GM18951 (cell line): ENCODE results near the gene ABHD17C.
"Not testable (repeated sequence)": the region's sequence is repeated elsewhere in the genome, so short reads cannot be mapped to it uniquely, and the experiment has no call there.

Experiments
- POLR2A ChIP-seq: IDR thresholded peaks from 4 replicates; pipeline ENCODE4 v1.6.1; 2011; ENCODE audit warnings: mild to moderate bottlenecking; ENCODE audit not compliant: insufficient read length, insufficient read depth; ENCODE audit errors: extremely low read depth
- in situ Hi-C: fragments of 300-500 bp; cut with MboI; formaldehyde crosslinking; loops from one replicate; pipeline ENCODE4 v1.12.0; 2022; ENCODE audit warnings: low sequenced_read_pairs, mixed read lengths, inconsistent platforms; ENCODE audit not compliant: unreplicated experiment

ABHD17C gene

GRCh38 chr15:80745888-80746287 is 50.8 kb downstream of the ABHD17C start:
- in situ Hi-C loops = no loop called here
- no peak for TF ChIP-seq POLR2A

GRCh38 chr15:80747317-80748053 is 52.4 kb downstream of the ABHD17C start:
- in situ Hi-C loops = no loop called here
- no peak for TF ChIP-seq POLR2A

GRCh38 chr15:80749589-80749988 is 54.5 kb downstream of the ABHD17C start:
- no peak for TF ChIP-seq POLR2A
- in situ Hi-C loops = no loop called here

- in situ Hi-C loops = no loop called here
- TF ChIP-seq POLR2A = no peak
These were observed 55.5 kb downstream of the ABHD17C start for GRCh38 chr15:80750575-80750974.

- no peak for TF ChIP-seq POLR2A
- in situ Hi-C loops = no loop called here
These were observed 57.1 kb downstream of the ABHD17C start for GRCh38 chr15:80752204-80752603.

GRCh38 chr15:80753161-80753560 is 58.1 kb downstream of the ABHD17C start:
- no peak for TF ChIP-seq POLR2A
- in situ Hi-C loops = no loop called here

GRCh38 chr15:80754014-80754413 is 58.9 kb downstream of the ABHD17C start:
- in situ Hi-C loops = no loop called here
- TF ChIP-seq POLR2A = no peak

GRCh38 chr15:80755885-80756284 is 60.8 kb downstream of the ABHD17C start:
- in situ Hi-C loops = no loop called here

GRCh38 chr15:80758130-80758745 is 63.1 kb downstream of the ABHD17C start:
- in situ Hi-C loops = no loop called here
- no peak for TF ChIP-seq POLR2A

More at GRCh38 chr15:80755885-80756284, 60.8 kb downstream of the ABHD17C start:
- no peak for TF ChIP-seq POLR2A

GRCh38 chr15:80760960-80761359 is 65.8 kb downstream of the ABHD17C start:
- TF ChIP-seq POLR2A = no peak
- in situ Hi-C loops = no loop called here

- no peak for TF ChIP-seq POLR2A
- in situ Hi-C loops = no loop called here
These were observed 66.6 kb downstream of the ABHD17C start for GRCh38 chr15:80761754-80762153.

- in situ Hi-C loops = not testable (repeated sequence)
These were observed 68.1 kb downstream of the ABHD17C start for GRCh38 chr15:80763235-80763634.

GRCh38 chr15:80764535-80764934 is 69.4 kb downstream of the ABHD17C start:
- TF ChIP-seq POLR2A = no peak
- in situ Hi-C loops = no loop called here

GRCh38 chr15:80766275-80766674 is 71.2 kb downstream of the ABHD17C start:
- in situ Hi-C loops = no loop called here

More at GRCh38 chr15:80766275-80766674, 71.2 kb downstream of the ABHD17C start:
- no peak for TF ChIP-seq POLR2A
